Measurements from ENCODE around the gene PDE4D.

The PDE4D gene

GRCh38 chr5:59731809-59732208 is 161.7 kb downstream of the PDE4D start:
- DNase-seq: no peak

- no peak for DNase-seq
Measured at GRCh38 chr5:59729820-59730219, 163.7 kb downstream of the PDE4D start.

- no peak for DNase-seq
Measured at GRCh38 chr5:59729357-59729756, 164.2 kb downstream of the PDE4D start.

GRCh38 chr5:59728356-59728755 is 165.2 kb downstream of the PDE4D start:
- DNase-seq: no peak

GRCh38 chr5:59727186-59727585 is 166.3 kb downstream of the PDE4D start:
- no peak for DNase-seq

GRCh38 chr5:59725392-59725767 is 168.1 kb downstream of the PDE4D start:
- no peak for DNase-seq

GRCh38 chr5:59724482-59725391 is 168.8 kb downstream of the PDE4D start:
- DNase-seq: peak; percentile 10

GRCh38 chr5:59722874-59723273 is 170.7 kb downstream of the PDE4D start:
- no peak for DNase-seq

- DNase-seq: no peak
Measured at GRCh38 chr5:59721741-59722140, 171.8 kb downstream of the PDE4D start.

GRCh38 chr5:59720063-59720462 is 173.5 kb downstream of the PDE4D start:
- DNase-seq: no peak

- no peak for DNase-seq
Measured at GRCh38 chr5:59716966-59717500, 176.5 kb downstream of the PDE4D start.

GRCh38 chr5:59716029-59716428 is 177.5 kb downstream of the PDE4D start:
- DNase-seq: no peak

- no peak for DNase-seq
Measured at GRCh38 chr5:59715228-59715627, 178.3 kb downstream of the PDE4D start.

- no peak for DNase-seq
Measured at GRCh38 chr5:59713498-59713844, 180.1 kb downstream of the PDE4D start.

- no peak for DNase-seq
Measured at GRCh38 chr5:59712836-59713497, 180.6 kb downstream of the PDE4D start.

- DNase-seq: no peak
Measured at GRCh38 chr5:59711310-59711709, 182.2 kb downstream of the PDE4D start.

GRCh38 chr5:59709846-59710245 is 183.7 kb downstream of the PDE4D start:
- DNase-seq: no peak

GRCh38 chr5:59709346-59709821 is 184.1 kb downstream of the PDE4D start:
- no peak for DNase-seq

- DNase-seq: no peak
Measured at GRCh38 chr5:59704936-59705335, 188.6 kb downstream of the PDE4D start.

GRCh38 chr5:59703789-59704188 is 189.7 kb downstream of the PDE4D start:
- DNase-seq: no peak

- DNase-seq: peak; percentile 0
Measured at GRCh38 chr5:59698207-59699178, 195.0 kb downstream of the PDE4D start.

- DNase-seq: no peak
Measured at GRCh38 chr5:59694411-59694810, 199.1 kb downstream of the PDE4D start.

Measured in NCI-H1092 (cell line).